KMS-11 (cell line): Measurements from ENCODE around the gene VCAN.

ENCODE experiments used
- H2AFZ ChIP-seq: fragments of 200-600 bp; sonication (generic); 2 replicates; pipeline ENCODE4 v1.6.1; 2016; ENCODE audit warnings: antibody characterized with exemption, mixed run types, low read depth
- H3K27ac ChIP-seq: fragments of 200-600 bp; sonication (generic); 2 replicates; pipeline ENCODE4 v1.6.1; 2016; ENCODE audit warnings: mild to moderate bottlenecking, mixed run types
- H3K27me3 ChIP-seq: fragments of 200-600 bp; sonication (generic); 2 replicates; pipeline ENCODE4 v1.6.1; 2017; ENCODE audit warnings: mild to moderate bottlenecking, low read depth, mixed run types, moderate library complexity; ENCODE audit not compliant: insufficient read depth
- H3K36me3 ChIP-seq: fragments of 200-600 bp; sonication (generic); 2 replicates; pipeline ENCODE4 v1.6.1; 2017; ENCODE audit warnings: mild to moderate bottlenecking, mixed run types; ENCODE audit not compliant: insufficient read depth
- H3K4me1 ChIP-seq: fragments of 200-600 bp; sonication (generic); 2 replicates; pipeline ENCODE4 v1.6.1; 2016; ENCODE audit warnings: mild to moderate bottlenecking, low read depth, mixed run types; ENCODE audit not compliant: poor library complexity, severe bottlenecking
- H3K4me2 ChIP-seq: fragments of 200-600 bp; sonication (generic); 2 replicates; pipeline ENCODE4 v1.7.0; 2016; ENCODE audit warnings: mild to moderate bottlenecking, mixed run types
- H3K4me3 ChIP-seq: fragments of 200-600 bp; sonication (generic); IDR thresholded peaks from 2 replicates; pipeline ENCODE4 v1.6.1; 2017; ENCODE audit warnings: low read depth, low read length, mixed read lengths; ENCODE audit not compliant: insufficient read depth
- H3K79me2 ChIP-seq: fragments of 200-600 bp; sonication (generic); 2 replicates; pipeline ENCODE4 v1.6.1; 2016; ENCODE audit warnings: low read depth, mixed run types; ENCODE audit not compliant: insufficient read depth
- H3K9ac ChIP-seq: fragments of 200-600 bp; sonication (generic); 2 replicates; pipeline ENCODE4 v1.6.1; 2016; ENCODE audit warnings: mild to moderate bottlenecking, mixed run types
- H4K20me1 ChIP-seq: fragments of 200-600 bp; sonication (generic); 2 replicates; pipeline ENCODE4 v1.6.1; 2016; ENCODE audit warnings: mild to moderate bottlenecking, mixed run types; ENCODE audit not compliant: insufficient read depth
- CTCF ChIP-seq: fragments of 200-600 bp; sonication (generic); conservative IDR thresholded peaks from 2 replicates; pipeline ENCODE4 v1.6.1; 2017; ENCODE audit warnings: low read depth, mild to moderate bottlenecking, antibody characterized with exemption, low read length, moderate library complexity, mixed read lengths

Gene VCAN

GRCh38 chr5:83498585-83498984 lies 27.0 kb downstream of the VCAN start:
- Histone ChIP-seq H3K27ac (no peak overlapping the region), H2AFZ (no peak overlapping the region), H3K36me3 (no peaks in the 10 kb centered on the region), H4K20me1 (no peaks in the 10 kb centered on the region), H3K79me2 (no peaks in the 10 kb centered on the region), H3K27me3 (no peaks in the 10 kb centered on the region), H3K4me2 (no peak overlapping the region), H3K4me3 (no peak overlapping the region), H3K4me1 (peaks cover 16% of the 10 kb centered on the region), H3K9ac (no peak overlapping the region)
- TF ChIP-seq CTCF: no peak

- no peaks in the 10 kb centered on the region for H4K20me1 ChIP-seq
- H3K4me1 ChIP-seq: peaks cover 2% of the 10 kb centered on the region
- H2AFZ ChIP-seq: no peak overlapping the region
- no peaks in the 10 kb centered on the region for H3K36me3 ChIP-seq
- H3K9ac ChIP-seq: no peak overlapping the region
- no peaks in the 10 kb centered on the region for H3K27me3 ChIP-seq
- no peak overlapping the region for H3K27ac ChIP-seq
- H3K4me2 ChIP-seq: no peak overlapping the region
- no peaks in the 10 kb centered on the region for H3K79me2 ChIP-seq
- H3K4me3 ChIP-seq: no peak overlapping the region
- TF ChIP-seq CTCF: no peak
Observed at GRCh38 chr5:83503662-83504061, 32.1 kb downstream of the VCAN start.

GRCh38 chr5:83507431-83507830 lies 35.9 kb downstream of the VCAN start:
- Histone ChIP-seq H3K27me3 (no peaks in the 10 kb centered on the region), H3K36me3 (no peaks in the 10 kb centered on the region), H2AFZ (no peak overlapping the region), H3K27ac (no peak overlapping the region), H3K4me1 (peaks cover 8% of the 10 kb centered on the region), H3K79me2 (no peaks in the 10 kb centered on the region), H3K4me2 (no peak overlapping the region), H3K4me3 (no peak overlapping the region), H4K20me1 (no peaks in the 10 kb centered on the region), H3K9ac (no peak overlapping the region)
- no peak for TF ChIP-seq CTCF

GRCh38 chr5:83509540-83509939 lies 38.0 kb downstream of the VCAN start:
- Histone ChIP-seq H3K79me2 (no peaks in the 10 kb centered on the region), H3K4me2 (0 out of 2 replicates have a peak overlapping the region, but pooled peaks have one; percentile 31), H4K20me1 (no peaks in the 10 kb centered on the region), H2AFZ (no peak overlapping the region), H3K27ac (no peak overlapping the region), H3K9ac (no peak overlapping the region), H3K27me3 (no peaks in the 10 kb centered on the region), H3K4me3 (no peak overlapping the region), H3K4me1 (peaks cover 8% of the 10 kb centered on the region), H3K36me3 (no peaks in the 10 kb centered on the region)
- TF ChIP-seq CTCF: no peak
